ENCODE results near the gene AHI1. TPM values are rescaled to one million over a fixed set of nuclear protein-coding genes. Genes with fewer than 3 reads are reported as not detected.

The AHI1 gene
- 9.9 and 13.5 TPM in 2 replicates for total RNA-seq

- DNase-seq (ENCODE audit: low read depth, low spot score), result peak; percentile 77
Measured at GRCh38 chr6:135497412-135498184, at the start of gene AHI1. AHI1 (minus strand) TSS chr6:135497740; CDS start chr6:135492237, 5,503 bp downstream.

GRCh38 chr6:135546680-135547418 lies 49.3 kb upstream of the AHI1 start:
- DNase-seq (ENCODE audit: low read depth, low spot score), result no peak

GRCh38 chr6:135546206-135546605 lies 48.7 kb upstream of the AHI1 start:
- DNase-seq (ENCODE audit: low read depth, low spot score), result no peak

- DNase-seq (ENCODE audit: low read depth, low spot score), result no peak
Measured at GRCh38 chr6:135540207-135540840, 42.8 kb upstream of the AHI1 start.

- DNase-seq (ENCODE audit: low read depth, low spot score), result no peak
Measured at GRCh38 chr6:135537741-135538301, 40.3 kb upstream of the AHI1 start.

GRCh38 chr6:135535989-135536414 lies 38.5 kb upstream of the AHI1 start:
- peak; percentile 19 for DNase-seq (ENCODE audit: low read depth, low spot score)

GRCh38 chr6:135534773-135535380 lies 37.3 kb upstream of the AHI1 start:
- no peak for DNase-seq (ENCODE audit: low read depth, low spot score)

- no peak for DNase-seq (ENCODE audit: low read depth, low spot score)
Measured at GRCh38 chr6:135532559-135532958, 35.0 kb upstream of the AHI1 start.

- DNase-seq (ENCODE audit: low read depth, low spot score), result no peak
Measured at GRCh38 chr6:135531954-135532490, 34.5 kb upstream of the AHI1 start.

GRCh38 chr6:135530113-135530512 lies 32.6 kb upstream of the AHI1 start:
- DNase-seq (ENCODE audit: low read depth, low spot score), result no peak

- no peak for DNase-seq (ENCODE audit: low read depth, low spot score)
Measured at GRCh38 chr6:135527960-135528249, 30.4 kb upstream of the AHI1 start.

GRCh38 chr6:135527116-135527959 lies 29.8 kb upstream of the AHI1 start:
- DNase-seq (ENCODE audit: low read depth, low spot score), result no peak

GRCh38 chr6:135525594-135525993 lies 28.1 kb upstream of the AHI1 start:
- no peak for DNase-seq (ENCODE audit: low read depth, low spot score)

GRCh38 chr6:135522965-135523692 lies 25.6 kb upstream of the AHI1 start:
- no peak for DNase-seq (ENCODE audit: low read depth, low spot score)

- no peak for DNase-seq (ENCODE audit: low read depth, low spot score)
Measured at GRCh38 chr6:135521431-135521830, 23.9 kb upstream of the AHI1 start.

- DNase-seq (ENCODE audit: low read depth, low spot score), result no peak
Measured at GRCh38 chr6:135520781-135521180, 23.2 kb upstream of the AHI1 start.

GRCh38 chr6:135519348-135519747 lies 21.8 kb upstream of the AHI1 start:
- DNase-seq (ENCODE audit: low read depth, low spot score), result no peak

- no peak for DNase-seq (ENCODE audit: low read depth, low spot score)
Measured at GRCh38 chr6:135517527-135517926, 20.0 kb upstream of the AHI1 start.

- no peak for DNase-seq (ENCODE audit: low read depth, low spot score)
Measured at GRCh38 chr6:135514706-135515105, 17.2 kb upstream of the AHI1 start.
